Smooth muscle cell of the brain vasculature (primary cell): ENCODE measurements around the gene CTRL.
"Not testable (repeated sequence)": the region's sequence is repeated elsewhere in the genome, so short reads cannot be mapped to it uniquely, and the experiment has no call there.

Experiments
- DNase-seq: peaks from one replicate; pipeline ENCODE4 v3.0.0-alpha.2; 2012; ENCODE audit warnings: low read depth, low spot score

CTRL gene

GRCh38 chr16:67931712-67932461 is at the start of gene CTRL:
Gene CTRL, minus strand, starts transcription at chr16:67931862. Its CDS starts 10 bp downstream, at chr16:67931852.
- no peak for DNase-seq

- no peak for DNase-seq
These were observed 48.5 kb upstream of the CTRL start, which contains the start of gene DPEP3 for GRCh38 chr16:67979955-67980678. Gene DPEP3, minus strand, starts transcription at chr16:67980499. Its CDS starts 119 bp downstream, at chr16:67980380.

GRCh38 chr16:67977469-67978227 is 46.0 kb upstream of the CTRL start:
- DNase-seq, result no peak

- DNase-seq, result no peak
These were observed 45.3 kb upstream of the CTRL start for GRCh38 chr16:67977005-67977404.

- DNase-seq, result no peak
These were observed 44.5 kb upstream of the CTRL start for GRCh38 chr16:67976205-67976604.

- no peak for DNase-seq
These were observed 43.9 kb upstream of the CTRL start for GRCh38 chr16:67975321-67976105.

GRCh38 chr16:67972285-67972684 is 40.6 kb upstream of the CTRL start:
- not testable (repeated sequence) for DNase-seq

- DNase-seq, result no peak
These were observed 39.4 kb upstream of the CTRL start for GRCh38 chr16:67971111-67971510.

GRCh38 chr16:67969254-67970039 is 37.8 kb upstream of the CTRL start:
- DNase-seq, result no peak

- DNase-seq, result no peak
These were observed 37.0 kb upstream of the CTRL start, which contains the start of gene SLC12A4 for GRCh38 chr16:67968400-67969253. Gene SLC12A4, minus strand, starts transcription at chr16:67968637. Its CDS starts 84 bp downstream, at chr16:67968553.

GRCh38 chr16:67967958-67968399 is 36.3 kb upstream of the CTRL start:
- DNase-seq, result no peak

- DNase-seq, result no peak
These were observed 35.7 kb upstream of the CTRL start for GRCh38 chr16:67967183-67967957.

GRCh38 chr16:67966549-67967182 is 35.0 kb upstream of the CTRL start:
- DNase-seq, result no peak

- DNase-seq, result no peak
These were observed 34.2 kb upstream of the CTRL start for GRCh38 chr16:67965668-67966548.

- no peak for DNase-seq
These were observed 32.9 kb upstream of the CTRL start for GRCh38 chr16:67964477-67965131.

- DNase-seq, result no peak
These were observed 32.1 kb upstream of the CTRL start for GRCh38 chr16:67963662-67964321.
